ENCODE data around the gene TTC39B. TPM values are rescaled to one million over a fixed set of nuclear protein-coding genes. Genes with fewer than 3 reads are reported as not detected.

Gene TTC39B
- total RNA-seq, 2 donors from 2014 or later = 28.7 to 35.6 TPM

GRCh38 chr9:15222313-15222712 is 84.7 kb downstream of the TTC39B start:
- H3K4me1 Mint-ChIP-seq = peaks cover 19% of the 10 kb centered on the region
- no peaks in the 10 kb centered on the region for H3K9me3 ChIP-seq (ENCODE audit: control insufficient read depth, low read length, poor library complexity, severe bottlenecking)
- H3K27me3 Mint-ChIP-seq = no peaks in the 10 kb centered on the region
- no peak overlapping the region for H3K4me3 Mint-ChIP-seq
- peaks cover 12% of the 10 kb centered on the region for H3K36me3 Mint-ChIP-seq (ENCODE audit: low read depth)
- DNase-seq (no peak), ATAC-seq (no peak)
- no peak overlapping the region for H3K27ac Mint-ChIP-seq

GRCh38 chr9:15221746-15222145 is 85.3 kb downstream of the TTC39B start:
- ATAC-seq = no peak
- Mint-ChIP-seq H3K27ac (no peak overlapping the region), H3K4me1 (peaks cover 20% of the 10 kb centered on the region), H3K4me3 (no peak overlapping the region), H3K36me3 (ENCODE audit: low read depth) (peaks cover 12% of the 10 kb centered on the region), H3K27me3 (no peaks in the 10 kb centered on the region)
- DNase-seq = no peak
- H3K9me3 ChIP-seq (ENCODE audit: control insufficient read depth, low read length, poor library complexity, severe bottlenecking) = no peaks in the 10 kb centered on the region

GRCh38 chr9:15220658-15221318 is 86.2 kb downstream of the TTC39B start:
- peaks cover 21% of the 10 kb centered on the region for H3K4me1 Mint-ChIP-seq
- no peaks in the 10 kb centered on the region for H3K9me3 ChIP-seq (ENCODE audit: control insufficient read depth, low read length, poor library complexity, severe bottlenecking)
- H3K36me3 Mint-ChIP-seq (ENCODE audit: low read depth) = peaks cover 15% of the 10 kb centered on the region
- no peak for DNase-seq
- no peak overlapping the region for H3K4me3 Mint-ChIP-seq
- peak overlapping the region; percentile 41 for H3K27ac Mint-ChIP-seq
- ATAC-seq = no peak
- no peaks in the 10 kb centered on the region for H3K27me3 Mint-ChIP-seq

DNA sequence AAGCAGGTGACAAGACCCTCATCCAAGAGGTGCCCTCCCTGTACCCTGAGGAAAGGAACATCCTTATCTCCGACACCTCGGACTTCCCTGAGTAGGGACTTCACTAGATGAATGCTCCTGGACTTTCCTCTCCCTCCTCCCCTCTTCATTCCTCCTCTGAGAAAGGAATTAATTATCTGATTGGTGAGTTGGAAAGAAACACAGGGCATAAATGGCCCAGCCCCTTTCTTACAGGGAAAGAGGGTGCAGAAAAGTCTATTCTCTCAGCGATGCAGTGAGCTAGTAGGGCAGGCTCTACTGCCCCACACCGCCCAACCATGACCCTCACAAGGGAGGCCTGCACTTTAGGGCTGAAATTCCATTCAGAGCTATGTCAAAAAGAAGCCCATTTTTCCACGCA is 87.5 kb downstream of the TTC39B start:
- no peaks in the 10 kb centered on the region for H3K9me3 ChIP-seq (ENCODE audit: control insufficient read depth, low read length, poor library complexity, severe bottlenecking)
- Mint-ChIP-seq H3K36me3 (ENCODE audit: low read depth) (peaks cover 10% of the 10 kb centered on the region), H3K27me3 (no peaks in the 10 kb centered on the region), H3K4me3 (no peak overlapping the region), H3K27ac (peak overlapping the region; percentile 41), H3K4me1 (peaks cover 21% of the 10 kb centered on the region)
- ATAC-seq (no peak), DNase-seq (no peak)

GRCh38 chr9:15218994-15219393 is 88.0 kb downstream of the TTC39B start:
- Mint-ChIP-seq H3K27me3 (no peaks in the 10 kb centered on the region), H3K36me3 (ENCODE audit: low read depth) (peaks cover 5% of the 10 kb centered on the region), H3K27ac (peak overlapping the region; percentile 41), H3K4me3 (no peak overlapping the region), H3K4me1 (peaks cover 16% of the 10 kb centered on the region)
- DNase-seq (no peak), ATAC-seq (no peak)
- H3K9me3 ChIP-seq (ENCODE audit: control insufficient read depth, low read length, poor library complexity, severe bottlenecking) = no peaks in the 10 kb centered on the region

- H3K9me3 ChIP-seq (ENCODE audit: control insufficient read depth, low read length, poor library complexity, severe bottlenecking) = no peaks in the 10 kb centered on the region
- Mint-ChIP-seq H3K4me3 (no peak overlapping the region), H3K27ac (peak overlapping the region; percentile 66), H3K4me1 (peaks cover 14% of the 10 kb centered on the region), H3K36me3 (ENCODE audit: low read depth) (peaks cover 10% of the 10 kb centered on the region), H3K27me3 (no peaks in the 10 kb centered on the region)
- DNase-seq (no peak), ATAC-seq (no peak)
These were observed 93.8 kb downstream of the TTC39B start for GRCh38 chr9:15213249-15213648.

DNA sequence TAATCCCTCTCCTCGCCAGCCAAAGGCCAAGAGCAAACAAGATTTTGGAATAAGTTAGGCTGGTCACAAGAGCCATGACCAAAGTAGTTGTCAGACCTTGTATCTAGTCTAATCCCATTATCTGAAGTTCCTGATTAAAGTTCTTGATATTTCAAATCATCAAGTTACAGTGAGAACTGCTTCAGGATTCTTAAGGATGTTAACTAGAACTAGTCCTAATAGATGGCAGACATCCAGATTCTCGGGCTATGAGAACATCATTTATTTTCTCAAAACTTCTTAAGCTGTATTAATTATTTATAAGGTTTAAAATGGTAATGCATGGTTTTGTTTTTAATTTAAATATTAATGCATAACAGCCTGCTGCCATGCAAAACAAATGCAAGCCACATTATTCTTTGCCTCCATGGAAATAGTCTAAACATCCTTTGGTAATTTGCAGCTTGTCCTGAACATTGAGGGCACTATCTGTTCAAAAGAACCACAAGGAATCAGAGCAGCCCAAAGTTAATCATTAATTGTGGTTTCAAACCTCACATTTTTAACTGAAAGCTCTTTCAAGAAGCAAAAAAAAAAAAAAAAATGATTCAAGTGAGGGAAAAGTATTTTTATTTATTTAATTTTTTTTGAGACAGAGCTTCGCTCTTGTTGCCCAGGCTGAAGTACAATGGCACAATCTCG is 95.1 kb downstream of the TTC39B start:
- ATAC-seq (no peak), DNase-seq (no peak)
- no peak overlapping the region for H3K27ac Mint-ChIP-seq
- no peaks in the 10 kb centered on the region for H3K27me3 Mint-ChIP-seq
- peaks cover 10% of the 10 kb centered on the region for H3K4me1 Mint-ChIP-seq
- no peak overlapping the region for H3K4me3 Mint-ChIP-seq
- H3K9me3 ChIP-seq (ENCODE audit: control insufficient read depth, low read length, poor library complexity, severe bottlenecking) = no peaks in the 10 kb centered on the region
- peaks cover 12% of the 10 kb centered on the region for H3K36me3 Mint-ChIP-seq (ENCODE audit: low read depth)

DNA sequence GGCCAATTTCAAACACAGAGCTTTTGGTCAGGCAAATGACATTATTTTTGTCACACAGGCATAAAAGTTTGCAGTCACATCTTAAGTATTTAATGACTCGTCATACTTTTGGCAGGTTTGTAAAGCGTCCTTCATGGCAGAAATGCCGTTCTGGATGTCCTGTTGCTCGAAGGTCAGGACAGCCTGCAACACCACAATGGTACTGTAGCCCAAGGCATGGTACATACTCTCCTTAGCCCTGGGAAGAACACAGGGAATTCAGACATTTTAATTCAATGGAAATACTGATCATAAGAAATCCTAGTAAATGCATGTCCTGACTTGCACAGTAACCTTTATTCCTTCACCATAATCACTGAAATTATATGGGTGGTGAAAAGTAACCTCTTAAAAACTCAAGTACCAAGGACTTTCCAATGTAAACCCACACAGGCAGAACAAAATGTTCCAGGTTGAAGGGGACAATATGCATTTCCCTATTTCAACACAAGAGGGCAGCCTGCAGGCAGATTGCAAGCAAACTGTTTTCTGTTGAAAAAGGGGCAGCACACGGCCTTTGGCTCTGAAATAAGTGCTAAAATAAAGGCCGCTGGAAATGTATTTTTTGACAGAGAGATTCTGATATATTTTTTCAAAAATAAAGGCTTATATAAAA is 95.7 kb downstream of the TTC39B start:
- H3K4me1 Mint-ChIP-seq = peaks cover 5% of the 10 kb centered on the region
- H3K27ac Mint-ChIP-seq = no peak overlapping the region
- no peaks in the 10 kb centered on the region for H3K9me3 ChIP-seq (ENCODE audit: control insufficient read depth, low read length, poor library complexity, severe bottlenecking)
- peak; percentile 53 for ATAC-seq
- DNase-seq = peak; percentile 10 to 32 (median 15)
- H3K4me3 Mint-ChIP-seq = no peak overlapping the region
- no peaks in the 10 kb centered on the region for H3K27me3 Mint-ChIP-seq
- peaks cover 12% of the 10 kb centered on the region for H3K36me3 Mint-ChIP-seq (ENCODE audit: low read depth)

- no peak overlapping the region for H3K4me3 Mint-ChIP-seq
- no peaks in the 10 kb centered on the region for H3K27me3 Mint-ChIP-seq
- ATAC-seq (no peak), DNase-seq (no peak)
- peaks cover 7% of the 10 kb centered on the region for H3K4me1 Mint-ChIP-seq
- H3K9me3 ChIP-seq (ENCODE audit: control insufficient read depth, low read length, poor library complexity, severe bottlenecking) = no peaks in the 10 kb centered on the region
- H3K36me3 Mint-ChIP-seq (ENCODE audit: low read depth) = peaks cover 15% of the 10 kb centered on the region
- H3K27ac Mint-ChIP-seq = no peak overlapping the region
These were observed 99.9 kb downstream of the TTC39B start for GRCh38 chr9:15206903-15207696.

GRCh38 chr9:15205632-15206420 is 101.2 kb downstream of the TTC39B start:
- Mint-ChIP-seq H3K27ac (no peak overlapping the region), H3K27me3 (no peaks in the 10 kb centered on the region), H3K4me3 (no peak overlapping the region), H3K36me3 (ENCODE audit: low read depth) (peaks cover 18% of the 10 kb centered on the region), H3K4me1 (peaks cover 7% of the 10 kb centered on the region)
- DNase-seq (no peak), ATAC-seq (no peak)
- no peaks in the 10 kb centered on the region for H3K9me3 ChIP-seq (ENCODE audit: control insufficient read depth, low read length, poor library complexity, severe bottlenecking)

DNA sequence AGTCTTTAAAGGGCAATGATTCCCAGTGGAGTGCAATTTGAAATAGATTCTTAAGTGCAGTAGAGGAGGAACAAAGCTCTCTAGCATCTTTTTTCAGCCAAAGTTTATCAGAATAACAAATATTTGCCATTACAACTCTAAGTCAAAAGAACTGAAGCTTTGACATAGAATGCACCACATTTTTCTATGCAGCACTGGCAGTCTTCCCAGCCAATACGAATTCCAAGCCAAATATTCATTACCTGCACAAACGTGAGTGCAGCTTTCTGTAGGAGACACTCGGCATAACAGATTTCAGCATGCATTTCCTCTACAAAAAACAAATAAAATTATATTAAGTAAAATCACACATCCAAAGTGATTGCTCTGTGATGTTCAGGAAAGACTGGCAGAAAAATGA is 103.4 kb downstream of the TTC39B start:
- DNase-seq = no peak
- Mint-ChIP-seq H3K4me1 (peaks cover 5% of the 10 kb centered on the region), H3K27ac (no peak overlapping the region), H3K27me3 (no peaks in the 10 kb centered on the region), H3K36me3 (ENCODE audit: low read depth) (peaks cover 13% of the 10 kb centered on the region), H3K4me3 (no peak overlapping the region)
- H3K9me3 ChIP-seq (ENCODE audit: control insufficient read depth, low read length, poor library complexity, severe bottlenecking) = no peaks in the 10 kb centered on the region
- ATAC-seq = no peak

GRCh38 chr9:15200111-15200510 is 106.9 kb downstream of the TTC39B start:
- H3K9me3 ChIP-seq (ENCODE audit: control insufficient read depth, low read length, poor library complexity, severe bottlenecking) = no peaks in the 10 kb centered on the region
- Mint-ChIP-seq H3K4me3 (no peak overlapping the region), H3K27ac (no peak overlapping the region), H3K36me3 (ENCODE audit: low read depth) (peaks cover 8% of the 10 kb centered on the region), H3K27me3 (no peaks in the 10 kb centered on the region), H3K4me1 (peaks cover 2% of the 10 kb centered on the region)
- DNase-seq (no peak), ATAC-seq (no peak)
